Heart left ventricle (tissue), 13 donors: ENCODE results near the gene COL28A1.

ENCODE experiments used
- CTCF ChIP-seq, 12 donors: fragments of 200-600 bp; sonication (generic) in 4 of 12; IDR thresholded peaks; one replicate each; pipeline versions ENCODE4 v1.5.0 to v1.8.0; 2018 to 2022; ENCODE audit warnings: antibody characterized with exemption in 12 of 12, mild to moderate bottlenecking in 5 of 12
- POLR2A ChIP-seq, 2 donors: fragments of 450-650 bp; IDR thresholded peaks; one replicate each; pipeline ENCODE4 v1.6.1; 2017; ENCODE audit warnings: antibody characterized with exemption in 2 of 2, mild to moderate bottlenecking in 2 of 2, moderate library complexity in 2 of 2
- donor health status: ischemic (EF 13 %, LVEDD 7.1; RV severe dilation, severe dysfunction).
- donor health status: DM: no; HTN: yes; CAD: no.
- donor health status: DM: no; HTN: no; CAD: no.
- donor health status: ischemic (EF 25% LVEDD 6.9; RV normal size, moderate dysfunction).
- donor health status: ischemic (EF 25% LVEDD 5.7; RV mildly dilated, moderate dysfunction).
- donor health status: ischemic (EF 35%, LVEDD 5.7; RV mildly dilated, moderate dysfunction).
- donor health status: nonischemic (EF 11% LVEDD 7.7; RV severe dilation, severe dysfunction).
- donor health status: DM: yes; HTN: yes; CAD: no.
- donor health status: PGD.
- donor health status: ischemic (EF 29% LVEDD 5.4; RV normal size, mild dysfunction).
- donor health status: nonischemic (EF 23%, LVEDD 6.1; RV moderate dilation, normal function).

- TF ChIP-seq CTCF (IDR thresholded peaks at IDR 0.05) (no peak), POLR2A (IDR thresholded peaks at IDR 0.05) (no peak)
Observed at GRCh38 chr7:7370076-7370475, 165.6 kb downstream of the COL28A1 start.
